WTC11 (cell line): Measurements from ENCODE around the gene C4orf33. TPM values are rescaled to one million over a fixed set of nuclear protein-coding genes. Genes with fewer than 3 reads are reported as not detected.

Source experiments
- ATAC-seq: fragments of 200-7000 bp; cut with Tn5 transposase; 2 replicates; pipeline ENCODE4 v1.10.0; 2021; ENCODE audit warnings: mild to moderate bottlenecking, moderate library complexity
- CTCF ChIA-PET: fragments of 300-600 bp; sonication (Branson Sonifier 250); formaldehyde crosslinking; loops from one replicate; lab custom pipeline; 2021; ENCODE audit warnings: antibody characterized with exemption; lab: Charles Lee
- POLR2A ChIA-PET: fragments of 350-600 bp; sonication (Branson Sonifier 250); formaldehyde crosslinking; loops from one replicate; lab custom pipeline; 2021; ENCODE audit warnings: antibody characterized with exemption; lab: Charles Lee
- DNase-seq: peaks from one replicate; pipeline ENCODE4 v3.0.0; 2021; ENCODE audit warnings: low spot score
- H3K27ac Mint-ChIP-seq: 2 replicates; pipeline ENCODE4 v1.8.0; 2021; ENCODE audit warnings: mixed read lengths
- H3K27me3 Mint-ChIP-seq: 2 replicates; pipeline ENCODE4 v1.8.0; 2021; ENCODE audit warnings: low read depth, mild to moderate bottlenecking, moderate library complexity, mixed read lengths
- H3K36me3 Mint-ChIP-seq: 2 replicates; pipeline ENCODE4 v1.8.0; 2021; ENCODE audit warnings: mixed read lengths
- H3K4me1 Mint-ChIP-seq: 2 replicates; pipeline ENCODE4 v1.8.0; 2022; ENCODE audit warnings: mixed read lengths
- H3K4me3 Mint-ChIP-seq: 2 replicates; pipeline ENCODE4 v1.8.0; 2021; ENCODE audit warnings: mild to moderate bottlenecking, moderate library complexity, mixed read lengths
- H3K9me3 Mint-ChIP-seq: 2 replicates; pipeline ENCODE4 v1.8.0; 2021; ENCODE audit warnings: mixed read lengths
- ATF1 ChIP-seq: sonication (generic); formaldehyde crosslinking; IDR thresholded peaks from 2 replicates; pipeline ENCODE4 v1.8.1; 2023; ENCODE audit warnings: mild to moderate bottlenecking, moderate library complexity, missing genetic modification reagents
- CREB1 ChIP-seq: sonication (generic); formaldehyde crosslinking; IDR thresholded peaks from 2 replicates; pipeline ENCODE4 v1.8.0; 2023; ENCODE audit warnings: mild to moderate bottlenecking, missing genetic modification reagents
- FOXP1 ChIP-seq: sonication (generic); formaldehyde crosslinking; IDR thresholded peaks from 2 replicates; pipeline ENCODE4 v1.8.0; 2022; ENCODE audit warnings: missing genetic modification reagents, mild to moderate bottlenecking, moderate library complexity, borderline replicate concordance
- MXD4 ChIP-seq: fragments of 250-450 bp; sonication (Bioruptor Pico); IDR thresholded peaks from 2 replicates; pipeline ENCODE4 v1.8.0; 2021; ENCODE audit warnings: mild to moderate bottlenecking, moderate library complexity, borderline replicate concordance
- TEAD1 ChIP-seq: sonication (generic); formaldehyde crosslinking; IDR thresholded peaks from 2 replicates; pipeline ENCODE4 v1.8.0; 2022; ENCODE audit warnings: mild to moderate bottlenecking, missing genetic modification reagents
- TP53 ChIP-seq: sonication (generic); formaldehyde crosslinking; IDR thresholded peaks from 2 replicates; pipeline ENCODE4 v1.8.1; 2023; ENCODE audit warnings: mild to moderate bottlenecking, missing genetic modification reagents
- ZNF219 ChIP-seq: sonication (generic); formaldehyde crosslinking; IDR thresholded peaks from 2 replicates; pipeline ENCODE4 v1.8.0; 2023; ENCODE audit warnings: missing genetic modification reagents, mild to moderate bottlenecking, borderline replicate concordance
- ZNF416 ChIP-seq: fragments of 250-450 bp; sonication (Bioruptor Pico); IDR thresholded peaks from 2 replicates; pipeline ENCODE4 v1.9.0; 2021; ENCODE audit warnings: mild to moderate bottlenecking, inconsistent platforms
- total RNA-seq: library from RNA; stranded (reverse); gene quantifications from 3 replicates; pipeline ENCODE4 v1.2.3, GENCODE V29; 2021
- TF ChIP-seq, protein P1 (sequence below): sonication (generic); formaldehyde crosslinking; IDR thresholded peaks from 2 replicates; pipeline ENCODE4 v1.8.1; 2022; ENCODE audit warnings: mild to moderate bottlenecking, moderate library complexity, missing genetic modification reagents
- TF ChIP-seq, protein P2 (sequence below): sonication (generic); formaldehyde crosslinking; IDR thresholded peaks from 2 replicates; pipeline ENCODE4 v1.8.1; 2023; ENCODE audit warnings: mild to moderate bottlenecking, missing genetic modification reagents, borderline replicate concordance
- TF ChIP-seq, protein P3 (sequence below): sonication (generic); formaldehyde crosslinking; IDR thresholded peaks from 2 replicates; pipeline ENCODE4 v1.8.0; 2023; ENCODE audit warnings: mild to moderate bottlenecking, missing genetic modification reagents
- TF ChIP-seq, protein P4 (sequence below): sonication (generic); formaldehyde crosslinking; IDR thresholded peaks from 2 replicates; pipeline ENCODE4 v1.8.0; 2022; ENCODE audit warnings: missing genetic modification reagents
- TF ChIP-seq, protein P5 (sequence below): fragments of 250-450 bp; sonication (Bioruptor Pico); IDR thresholded peaks from 2 replicates; pipeline ENCODE4 v1.8.0; 2021; ENCODE audit warnings: mild to moderate bottlenecking
- TF ChIP-seq, protein P6 (sequence below): sonication (generic); formaldehyde crosslinking; IDR thresholded peaks from 2 replicates; pipeline ENCODE4 v1.8.0; 2022; ENCODE audit warnings: mild to moderate bottlenecking, missing genetic modification reagents
- TF ChIP-seq, protein P7 (sequence below): fragments of 250-450 bp; sonication (Bioruptor Pico); IDR thresholded peaks from 2 replicates; pipeline ENCODE4 v1.9.0; 2021; ENCODE audit warnings: mild to moderate bottlenecking
- TF ChIP-seq, protein P8 (sequence below): sonication (generic); formaldehyde crosslinking; conservative IDR thresholded peaks from 2 replicates; pipeline ENCODE4 v1.8.1; 2023; ENCODE audit warnings: mild to moderate bottlenecking, low read depth, missing genetic modification reagents, moderate library complexity
- TF ChIP-seq, protein P9 (sequence below): sonication (generic); formaldehyde crosslinking; IDR thresholded peaks from 2 replicates; pipeline ENCODE4 v1.8.1; 2022; ENCODE audit warnings: low read depth, missing genetic modification reagents, borderline replicate concordance

C4orf33 gene
- total RNA-seq, 1 experiment from 2014 or later = 6.9 TPM

DNA sequence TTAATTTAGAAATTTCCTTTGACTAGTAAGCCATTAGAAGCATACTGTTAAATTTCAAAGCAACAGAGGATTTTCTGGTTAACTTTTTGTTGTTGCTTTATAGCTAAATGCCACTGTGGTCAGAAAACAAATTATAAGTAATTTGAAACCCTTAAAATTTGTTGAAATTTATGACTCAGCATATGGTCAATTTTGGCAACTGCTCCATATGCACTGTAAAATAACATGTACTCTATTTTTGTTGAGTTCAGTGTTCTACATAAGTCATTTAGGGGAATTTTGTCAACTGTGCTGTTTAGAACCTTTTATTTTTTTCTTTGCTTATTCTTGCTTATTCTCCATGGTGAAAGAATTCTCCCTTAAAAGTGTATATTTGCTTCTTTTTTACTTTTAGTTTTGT, 31.2 kb upstream of the C4orf33 start:
- Mint-ChIP-seq H3K27ac (no peak overlapping the region), H3K4me3 (no peak overlapping the region), H3K9me3 (peaks cover 69% of the 10 kb centered on the region), H3K4me1 (no peaks in the 10 kb centered on the region), H3K27me3 (peaks cover 2% of the 10 kb centered on the region; the same call in 1 of the 2 replicates), H3K36me3 (peaks cover 47% of the 10 kb centered on the region)
- ATAC-seq = no peak
- ChIA-PET POLR2A (no interaction called here), CTCF (no interaction called here)
- DNase-seq = no peak
- TF ChIP-seq ZNF219 (CRISPR knock-in tag) (no peak), ATF1 (CRISPR knock-in tag) (no peak), FOXP1 (CRISPR knock-in tag) (no peak), TP53 (CRISPR knock-in tag) (no peak), TEAD1 (CRISPR knock-in tag) (no peak), MXD4 (CRISPR knock-in tag) (no peak), ZNF416 (no peak), CREB1 (CRISPR knock-in tag) (no peak)
- TF ChIP-seq, protein P1, sequence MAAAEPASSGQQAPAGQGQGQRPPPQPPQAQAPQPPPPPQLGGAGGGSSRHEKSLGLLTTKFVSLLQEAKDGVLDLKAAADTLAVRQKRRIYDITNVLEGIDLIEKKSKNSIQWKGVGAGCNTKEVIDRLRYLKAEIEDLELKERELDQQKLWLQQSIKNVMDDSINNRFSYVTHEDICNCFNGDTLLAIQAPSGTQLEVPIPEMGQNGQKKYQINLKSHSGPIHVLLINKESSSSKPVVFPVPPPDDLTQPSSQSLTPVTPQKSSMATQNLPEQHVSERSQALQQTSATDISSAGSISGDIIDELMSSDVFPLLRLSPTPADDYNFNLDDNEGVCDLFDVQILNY (CRISPR knock-in tag) = no peak
- TF ChIP-seq, protein P2, sequence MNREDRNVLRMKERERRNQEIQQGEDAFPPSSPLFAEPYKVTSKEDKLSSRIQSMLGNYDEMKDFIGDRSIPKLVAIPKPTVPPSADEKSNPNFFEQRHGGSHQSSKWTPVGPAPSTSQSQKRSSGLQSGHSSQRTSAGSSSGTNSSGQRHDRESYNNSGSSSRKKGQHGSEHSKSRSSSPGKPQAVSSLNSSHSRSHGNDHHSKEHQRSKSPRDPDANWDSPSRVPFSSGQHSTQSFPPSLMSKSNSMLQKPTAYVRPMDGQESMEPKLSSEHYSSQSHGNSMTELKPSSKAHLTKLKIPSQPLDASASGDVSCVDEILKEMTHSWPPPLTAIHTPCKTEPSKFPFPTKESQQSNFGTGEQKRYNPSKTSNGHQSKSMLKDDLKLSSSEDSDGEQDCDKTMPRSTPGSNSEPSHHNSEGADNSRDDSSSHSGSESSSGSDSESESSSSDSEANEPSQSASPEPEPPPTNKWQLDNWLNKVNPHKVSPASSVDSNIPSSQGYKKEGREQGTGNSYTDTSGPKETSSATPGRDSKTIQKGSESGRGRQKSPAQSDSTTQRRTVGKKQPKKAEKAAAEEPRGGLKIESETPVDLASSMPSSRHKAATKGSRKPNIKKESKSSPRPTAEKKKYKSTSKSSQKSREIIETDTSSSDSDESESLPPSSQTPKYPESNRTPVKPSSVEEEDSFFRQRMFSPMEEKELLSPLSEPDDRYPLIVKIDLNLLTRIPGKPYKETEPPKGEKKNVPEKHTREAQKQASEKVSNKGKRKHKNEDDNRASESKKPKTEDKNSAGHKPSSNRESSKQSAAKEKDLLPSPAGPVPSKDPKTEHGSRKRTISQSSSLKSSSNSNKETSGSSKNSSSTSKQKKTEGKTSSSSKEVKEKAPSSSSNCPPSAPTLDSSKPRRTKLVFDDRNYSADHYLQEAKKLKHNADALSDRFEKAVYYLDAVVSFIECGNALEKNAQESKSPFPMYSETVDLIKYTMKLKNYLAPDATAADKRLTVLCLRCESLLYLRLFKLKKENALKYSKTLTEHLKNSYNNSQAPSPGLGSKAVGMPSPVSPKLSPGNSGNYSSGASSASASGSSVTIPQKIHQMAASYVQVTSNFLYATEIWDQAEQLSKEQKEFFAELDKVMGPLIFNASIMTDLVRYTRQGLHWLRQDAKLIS = no peak
- TF ChIP-seq, protein P3, sequence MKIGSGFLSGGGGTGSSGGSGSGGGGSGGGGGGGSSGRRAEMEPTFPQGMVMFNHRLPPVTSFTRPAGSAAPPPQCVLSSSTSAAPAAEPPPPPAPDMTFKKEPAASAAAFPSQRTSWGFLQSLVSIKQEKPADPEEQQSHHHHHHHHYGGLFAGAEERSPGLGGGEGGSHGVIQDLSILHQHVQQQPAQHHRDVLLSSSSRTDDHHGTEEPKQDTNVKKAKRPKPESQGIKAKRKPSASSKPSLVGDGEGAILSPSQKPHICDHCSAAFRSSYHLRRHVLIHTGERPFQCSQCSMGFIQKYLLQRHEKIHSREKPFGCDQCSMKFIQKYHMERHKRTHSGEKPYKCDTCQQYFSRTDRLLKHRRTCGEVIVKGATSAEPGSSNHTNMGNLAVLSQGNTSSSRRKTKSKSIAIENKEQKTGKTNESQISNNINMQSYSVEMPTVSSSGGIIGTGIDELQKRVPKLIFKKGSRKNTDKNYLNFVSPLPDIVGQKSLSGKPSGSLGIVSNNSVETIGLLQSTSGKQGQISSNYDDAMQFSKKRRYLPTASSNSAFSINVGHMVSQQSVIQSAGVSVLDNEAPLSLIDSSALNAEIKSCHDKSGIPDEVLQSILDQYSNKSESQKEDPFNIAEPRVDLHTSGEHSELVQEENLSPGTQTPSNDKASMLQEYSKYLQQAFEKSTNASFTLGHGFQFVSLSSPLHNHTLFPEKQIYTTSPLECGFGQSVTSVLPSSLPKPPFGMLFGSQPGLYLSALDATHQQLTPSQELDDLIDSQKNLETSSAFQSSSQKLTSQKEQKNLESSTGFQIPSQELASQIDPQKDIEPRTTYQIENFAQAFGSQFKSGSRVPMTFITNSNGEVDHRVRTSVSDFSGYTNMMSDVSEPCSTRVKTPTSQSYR (CRISPR knock-in tag) = no peak
- TF ChIP-seq, protein P4, sequence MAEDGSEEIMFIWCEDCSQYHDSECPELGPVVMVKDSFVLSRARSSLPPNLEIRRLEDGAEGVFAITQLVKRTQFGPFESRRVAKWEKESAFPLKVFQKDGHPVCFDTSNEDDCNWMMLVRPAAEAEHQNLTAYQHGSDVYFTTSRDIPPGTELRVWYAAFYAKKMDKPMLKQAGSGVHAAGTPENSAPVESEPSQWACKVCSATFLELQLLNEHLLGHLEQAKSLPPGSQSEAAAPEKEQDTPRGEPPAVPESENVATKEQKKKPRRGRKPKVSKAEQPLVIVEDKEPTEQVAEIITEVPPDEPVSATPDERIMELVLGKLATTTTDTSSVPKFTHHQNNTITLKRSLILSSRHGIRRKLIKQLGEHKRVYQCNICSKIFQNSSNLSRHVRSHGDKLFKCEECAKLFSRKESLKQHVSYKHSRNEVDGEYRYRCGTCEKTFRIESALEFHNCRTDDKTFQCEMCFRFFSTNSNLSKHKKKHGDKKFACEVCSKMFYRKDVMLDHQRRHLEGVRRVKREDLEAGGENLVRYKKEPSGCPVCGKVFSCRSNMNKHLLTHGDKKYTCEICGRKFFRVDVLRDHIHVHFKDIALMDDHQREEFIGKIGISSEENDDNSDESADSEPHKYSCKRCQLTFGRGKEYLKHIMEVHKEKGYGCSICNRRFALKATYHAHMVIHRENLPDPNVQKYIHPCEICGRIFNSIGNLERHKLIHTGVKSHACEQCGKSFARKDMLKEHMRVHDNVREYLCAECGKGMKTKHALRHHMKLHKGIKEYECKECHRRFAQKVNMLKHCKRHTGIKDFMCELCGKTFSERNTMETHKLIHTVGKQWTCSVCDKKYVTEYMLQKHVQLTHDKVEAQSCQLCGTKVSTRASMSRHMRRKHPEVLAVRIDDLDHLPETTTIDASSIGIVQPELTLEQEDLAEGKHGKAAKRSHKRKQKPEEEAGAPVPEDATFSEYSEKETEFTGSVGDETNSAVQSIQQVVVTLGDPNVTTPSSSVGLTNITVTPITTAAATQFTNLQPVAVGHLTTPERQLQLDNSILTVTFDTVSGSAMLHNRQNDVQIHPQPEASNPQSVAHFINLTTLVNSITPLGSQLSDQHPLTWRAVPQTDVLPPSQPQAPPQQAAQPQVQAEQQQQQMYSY = no peak
- TF ChIP-seq, protein P5, sequence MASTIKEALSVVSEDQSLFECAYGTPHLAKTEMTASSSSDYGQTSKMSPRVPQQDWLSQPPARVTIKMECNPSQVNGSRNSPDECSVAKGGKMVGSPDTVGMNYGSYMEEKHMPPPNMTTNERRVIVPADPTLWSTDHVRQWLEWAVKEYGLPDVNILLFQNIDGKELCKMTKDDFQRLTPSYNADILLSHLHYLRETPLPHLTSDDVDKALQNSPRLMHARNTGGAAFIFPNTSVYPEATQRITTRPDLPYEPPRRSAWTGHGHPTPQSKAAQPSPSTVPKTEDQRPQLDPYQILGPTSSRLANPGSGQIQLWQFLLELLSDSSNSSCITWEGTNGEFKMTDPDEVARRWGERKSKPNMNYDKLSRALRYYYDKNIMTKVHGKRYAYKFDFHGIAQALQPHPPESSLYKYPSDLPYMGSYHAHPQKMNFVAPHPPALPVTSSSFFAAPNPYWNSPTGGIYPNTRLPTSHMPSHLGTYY (CRISPR knock-in tag) = no peak
- TF ChIP-seq, protein P6, sequence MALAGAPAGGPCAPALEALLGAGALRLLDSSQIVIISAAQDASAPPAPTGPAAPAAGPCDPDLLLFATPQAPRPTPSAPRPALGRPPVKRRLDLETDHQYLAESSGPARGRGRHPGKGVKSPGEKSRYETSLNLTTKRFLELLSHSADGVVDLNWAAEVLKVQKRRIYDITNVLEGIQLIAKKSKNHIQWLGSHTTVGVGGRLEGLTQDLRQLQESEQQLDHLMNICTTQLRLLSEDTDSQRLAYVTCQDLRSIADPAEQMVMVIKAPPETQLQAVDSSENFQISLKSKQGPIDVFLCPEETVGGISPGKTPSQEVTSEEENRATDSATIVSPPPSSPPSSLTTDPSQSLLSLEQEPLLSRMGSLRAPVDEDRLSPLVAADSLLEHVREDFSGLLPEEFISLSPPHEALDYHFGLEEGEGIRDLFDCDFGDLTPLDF (CRISPR knock-in tag) = no peak
- TF ChIP-seq, protein P7, sequence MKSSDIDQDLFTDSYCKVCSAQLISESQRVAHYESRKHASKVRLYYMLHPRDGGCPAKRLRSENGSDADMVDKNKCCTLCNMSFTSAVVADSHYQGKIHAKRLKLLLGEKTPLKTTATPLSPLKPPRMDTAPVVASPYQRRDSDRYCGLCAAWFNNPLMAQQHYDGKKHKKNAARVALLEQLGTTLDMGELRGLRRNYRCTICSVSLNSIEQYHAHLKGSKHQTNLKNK (CRISPR knock-in tag) = no peak
- TF ChIP-seq, protein P8, sequence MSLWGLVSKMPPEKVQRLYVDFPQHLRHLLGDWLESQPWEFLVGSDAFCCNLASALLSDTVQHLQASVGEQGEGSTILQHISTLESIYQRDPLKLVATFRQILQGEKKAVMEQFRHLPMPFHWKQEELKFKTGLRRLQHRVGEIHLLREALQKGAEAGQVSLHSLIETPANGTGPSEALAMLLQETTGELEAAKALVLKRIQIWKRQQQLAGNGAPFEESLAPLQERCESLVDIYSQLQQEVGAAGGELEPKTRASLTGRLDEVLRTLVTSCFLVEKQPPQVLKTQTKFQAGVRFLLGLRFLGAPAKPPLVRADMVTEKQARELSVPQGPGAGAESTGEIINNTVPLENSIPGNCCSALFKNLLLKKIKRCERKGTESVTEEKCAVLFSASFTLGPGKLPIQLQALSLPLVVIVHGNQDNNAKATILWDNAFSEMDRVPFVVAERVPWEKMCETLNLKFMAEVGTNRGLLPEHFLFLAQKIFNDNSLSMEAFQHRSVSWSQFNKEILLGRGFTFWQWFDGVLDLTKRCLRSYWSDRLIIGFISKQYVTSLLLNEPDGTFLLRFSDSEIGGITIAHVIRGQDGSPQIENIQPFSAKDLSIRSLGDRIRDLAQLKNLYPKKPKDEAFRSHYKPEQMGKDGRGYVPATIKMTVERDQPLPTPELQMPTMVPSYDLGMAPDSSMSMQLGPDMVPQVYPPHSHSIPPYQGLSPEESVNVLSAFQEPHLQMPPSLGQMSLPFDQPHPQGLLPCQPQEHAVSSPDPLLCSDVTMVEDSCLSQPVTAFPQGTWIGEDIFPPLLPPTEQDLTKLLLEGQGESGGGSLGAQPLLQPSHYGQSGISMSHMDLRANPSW (CRISPR knock-in tag) = no peak
- TF ChIP-seq, protein P9, sequence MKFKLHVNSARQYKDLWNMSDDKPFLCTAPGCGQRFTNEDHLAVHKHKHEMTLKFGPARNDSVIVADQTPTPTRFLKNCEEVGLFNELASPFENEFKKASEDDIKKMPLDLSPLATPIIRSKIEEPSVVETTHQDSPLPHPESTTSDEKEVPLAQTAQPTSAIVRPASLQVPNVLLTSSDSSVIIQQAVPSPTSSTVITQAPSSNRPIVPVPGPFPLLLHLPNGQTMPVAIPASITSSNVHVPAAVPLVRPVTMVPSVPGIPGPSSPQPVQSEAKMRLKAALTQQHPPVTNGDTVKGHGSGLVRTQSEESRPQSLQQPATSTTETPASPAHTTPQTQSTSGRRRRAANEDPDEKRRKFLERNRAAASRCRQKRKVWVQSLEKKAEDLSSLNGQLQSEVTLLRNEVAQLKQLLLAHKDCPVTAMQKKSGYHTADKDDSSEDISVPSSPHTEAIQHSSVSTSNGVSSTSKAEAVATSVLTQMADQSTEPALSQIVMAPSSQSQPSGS (CRISPR knock-in tag) = no peak
